GM21423 (cell line): ENCODE data around the gene SERTAD1.
"Not testable (repeated sequence)": the region's sequence is repeated elsewhere in the genome, so short reads cannot be mapped to it uniquely, and the experiment has no call there.

ENCODE experiments used
- ATAC-seq: cut with Tn5 transposase; IDR thresholded peaks from one replicate; pipeline ENCODE4 v1.9.1; 2021; ENCODE audit warnings: mild to moderate bottlenecking, moderate library complexity; ENCODE audit not compliant: unreplicated experiment

The SERTAD1 gene

DNA sequence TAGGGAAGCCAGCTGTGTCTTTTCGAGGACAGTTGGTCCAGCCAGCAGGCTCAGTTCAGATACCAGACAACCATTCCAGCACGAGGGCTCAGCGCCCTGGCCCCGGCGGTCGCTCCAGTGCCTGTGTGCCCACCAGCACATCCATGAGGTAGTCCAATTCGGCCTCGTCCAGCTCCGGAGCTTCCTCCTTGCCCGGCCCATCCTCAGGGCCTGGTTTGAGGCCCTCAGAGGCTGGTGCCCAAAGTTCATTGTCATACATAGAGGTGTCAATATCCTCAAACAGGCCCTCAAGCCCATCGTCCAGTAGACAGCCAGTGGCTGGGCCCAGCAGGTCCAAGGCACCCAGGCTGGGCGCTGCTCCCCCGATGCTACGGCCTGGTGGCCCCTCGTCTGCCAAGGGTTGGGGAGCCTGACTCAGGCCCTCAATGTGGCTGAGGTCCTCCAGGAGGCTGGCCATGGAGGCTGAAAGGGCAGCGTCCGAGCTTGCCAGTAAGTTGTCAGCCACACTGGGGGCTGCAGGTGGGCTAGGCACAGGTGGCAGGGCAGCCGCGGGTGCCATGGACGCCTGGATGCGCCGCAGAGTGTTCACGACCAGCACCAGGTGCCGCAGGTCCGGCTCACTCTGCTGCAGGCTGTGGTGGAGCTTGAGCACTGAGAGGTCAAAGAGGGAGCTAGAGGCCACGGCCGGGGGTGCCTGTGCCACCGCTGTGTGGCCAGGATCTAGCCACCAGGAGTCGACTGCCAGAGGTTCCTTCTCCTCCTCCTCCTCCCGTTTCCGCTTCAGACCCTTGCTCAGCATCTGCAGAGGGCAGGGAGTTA lies 2.8 kb downstream of the SERTAD1 start:
- ATAC-seq: no peak

DNA sequence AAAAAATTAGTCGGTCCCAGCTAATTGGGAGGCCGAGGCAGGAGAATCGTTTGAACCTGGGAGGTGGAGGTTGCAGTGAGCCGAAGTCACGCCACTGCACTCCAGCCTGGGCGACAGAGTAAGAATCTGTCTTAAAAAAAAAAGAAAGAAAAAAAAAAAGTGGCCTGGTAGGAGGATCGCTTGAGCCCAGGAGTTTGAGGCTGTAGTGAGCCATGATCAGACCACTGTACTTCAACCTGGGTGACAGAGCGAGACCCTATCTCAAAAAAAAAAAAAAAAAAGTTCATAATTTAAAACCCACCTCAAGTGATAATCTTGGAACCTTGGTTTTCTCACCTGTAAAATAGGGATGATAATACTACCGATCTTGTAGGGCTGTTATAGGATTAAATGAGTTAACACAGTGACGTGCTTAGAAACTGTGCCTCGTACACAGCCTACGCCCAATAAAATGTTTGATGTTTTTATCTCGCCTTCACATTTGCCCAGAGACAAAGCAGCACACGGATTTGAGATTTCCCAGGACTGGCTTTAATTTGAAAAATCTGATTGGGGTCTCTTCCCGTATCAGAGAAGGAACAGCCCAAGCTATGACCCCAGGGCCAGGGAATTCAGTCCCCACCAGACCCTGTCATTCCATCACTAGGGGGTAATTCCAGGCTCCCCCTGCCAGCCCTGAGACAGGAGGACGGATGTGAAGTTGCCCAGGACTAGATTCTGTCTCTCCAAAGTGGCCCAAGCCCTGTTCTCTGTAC lies 3.6 kb downstream of the SERTAD1 start:
- ATAC-seq: no peak

DNA sequence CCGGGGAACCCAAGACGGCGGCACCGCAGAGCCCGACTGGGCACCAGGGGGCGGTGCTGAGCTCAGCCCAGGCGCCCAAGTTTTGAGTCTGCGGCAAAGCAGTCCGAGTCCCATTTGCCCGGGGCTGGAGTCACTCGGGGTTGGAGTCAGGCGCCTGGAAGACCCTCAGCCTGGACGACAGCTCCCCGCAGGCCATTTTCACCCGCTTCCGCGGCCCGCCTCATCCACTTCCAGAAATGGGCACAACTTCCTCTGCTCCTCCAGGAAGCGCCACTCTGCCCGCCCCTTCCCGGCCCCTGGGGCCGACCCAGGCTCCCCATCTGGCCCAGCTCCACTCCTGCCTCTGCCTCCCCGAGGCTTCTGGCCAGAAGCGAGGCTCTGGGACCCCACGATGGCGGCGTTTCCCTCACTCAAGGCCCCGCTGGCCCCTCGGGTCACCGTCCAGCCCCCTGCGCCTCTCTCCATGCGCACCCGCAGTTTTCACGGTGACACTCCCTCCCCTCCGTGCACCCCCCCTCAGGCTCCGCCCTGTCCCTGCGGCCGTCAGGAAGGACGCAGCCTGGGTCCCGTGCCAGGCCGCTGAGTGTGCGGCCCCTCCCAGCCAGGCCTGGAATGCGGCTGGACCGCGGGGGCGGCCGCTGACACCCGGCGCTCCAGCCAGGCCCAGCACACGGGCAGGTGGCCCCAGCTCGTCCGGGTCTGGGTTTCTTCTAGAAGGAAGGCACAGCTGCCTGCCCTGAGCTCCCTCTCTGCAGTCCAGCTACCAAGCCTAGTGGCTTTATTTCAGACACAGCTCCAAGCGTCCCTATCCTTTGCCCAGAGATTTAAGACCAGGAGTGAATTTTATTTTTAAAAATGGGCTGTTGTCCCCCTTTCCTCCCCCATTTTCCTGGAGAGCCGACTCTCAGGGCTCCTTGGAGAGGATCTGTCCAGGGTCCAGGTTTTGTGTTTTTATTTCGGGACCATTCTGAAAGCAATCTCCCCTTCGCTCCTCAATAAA lies 4.7 kb downstream of the SERTAD1 start:
- peak; percentile 36 for ATAC-seq

DNA sequence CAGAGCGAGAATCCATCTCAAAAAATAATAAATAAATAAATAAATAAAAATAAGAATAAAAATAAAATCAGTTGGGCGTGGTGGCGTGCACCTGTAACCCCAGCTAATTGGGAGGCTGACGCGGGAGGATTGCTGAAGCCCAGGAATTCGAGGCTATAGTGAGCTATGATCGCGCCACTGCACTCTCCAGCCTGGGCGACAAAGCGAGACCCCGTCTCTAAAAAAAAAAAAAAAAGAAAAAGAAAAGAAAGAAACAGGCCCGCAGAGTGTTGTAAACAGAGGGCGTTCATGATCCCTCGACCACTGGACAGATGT lies 5.4 kb downstream of the SERTAD1 start:
- no peak for ATAC-seq

DNA sequence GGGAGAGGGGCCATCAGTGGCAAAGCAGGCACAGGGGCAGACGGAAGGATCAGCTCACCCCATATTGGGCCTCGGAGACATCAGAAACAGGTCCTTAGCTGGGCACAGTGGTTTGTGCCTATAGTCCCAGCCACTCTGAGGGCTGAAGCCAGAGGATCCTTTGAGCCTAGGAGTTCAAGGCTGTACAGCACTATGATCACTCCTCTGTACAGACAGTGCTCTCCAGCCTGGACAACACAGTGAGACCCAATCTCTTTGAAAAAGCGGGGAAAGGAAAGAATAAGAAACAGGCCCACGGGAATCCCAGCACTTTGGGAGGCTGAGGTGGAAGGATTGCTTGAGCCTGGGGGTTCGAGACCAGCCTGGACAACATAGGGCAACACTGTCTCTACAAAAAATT lies 6.0 kb downstream of the SERTAD1 start:
- ATAC-seq: no peak

GRCh38 chr19:40419066-40419612 lies 6.7 kb downstream of the SERTAD1 start:
- ATAC-seq: no peak

DNA sequence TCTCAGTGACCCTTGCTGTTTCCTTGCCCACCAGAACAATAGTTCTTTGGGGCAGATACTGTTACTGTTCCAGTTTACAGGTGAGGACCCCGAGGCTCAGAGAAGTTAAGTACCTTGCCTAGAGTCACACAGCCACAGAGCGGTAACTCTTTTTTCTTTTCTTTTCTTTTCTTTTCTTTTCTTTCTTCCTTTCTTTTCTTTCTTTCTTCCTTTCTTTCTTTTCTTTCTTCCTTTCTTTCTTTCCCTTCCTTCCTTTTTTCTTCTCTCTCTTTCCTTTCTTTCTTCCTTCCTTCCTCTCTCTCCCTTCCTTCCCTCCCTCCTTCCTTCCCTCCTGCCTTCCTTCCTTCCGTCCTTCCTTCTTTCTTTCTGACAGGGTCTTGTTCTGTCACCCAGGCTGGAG lies 7.8 kb downstream of the SERTAD1 start:
- ATAC-seq: no peak

DNA sequence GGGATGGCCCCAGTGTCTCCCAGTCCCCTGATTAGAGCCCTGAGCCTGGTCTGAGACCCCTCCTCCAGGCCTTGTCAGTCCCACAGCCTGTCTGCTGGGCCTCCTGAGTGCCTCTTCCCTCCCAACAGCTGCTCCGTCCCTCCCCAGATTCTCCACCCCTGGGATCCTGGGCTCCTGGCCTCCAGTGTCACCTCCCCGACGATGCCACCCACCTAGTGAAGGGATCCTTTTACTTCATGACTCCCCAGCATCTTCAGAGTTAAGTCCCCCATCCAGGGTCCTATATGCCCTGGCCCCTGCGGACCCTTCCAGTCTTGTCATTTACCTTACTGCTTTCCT lies 8.2 kb downstream of the SERTAD1 start:
- no peak for ATAC-seq

GRCh38 chr19:40416918-40417642 lies 8.7 kb downstream of the SERTAD1 start:
- ATAC-seq: no peak

GRCh38 chr19:40415768-40416167 lies 10.0 kb downstream of the SERTAD1 start:
- ATAC-seq: no peak

DNA sequence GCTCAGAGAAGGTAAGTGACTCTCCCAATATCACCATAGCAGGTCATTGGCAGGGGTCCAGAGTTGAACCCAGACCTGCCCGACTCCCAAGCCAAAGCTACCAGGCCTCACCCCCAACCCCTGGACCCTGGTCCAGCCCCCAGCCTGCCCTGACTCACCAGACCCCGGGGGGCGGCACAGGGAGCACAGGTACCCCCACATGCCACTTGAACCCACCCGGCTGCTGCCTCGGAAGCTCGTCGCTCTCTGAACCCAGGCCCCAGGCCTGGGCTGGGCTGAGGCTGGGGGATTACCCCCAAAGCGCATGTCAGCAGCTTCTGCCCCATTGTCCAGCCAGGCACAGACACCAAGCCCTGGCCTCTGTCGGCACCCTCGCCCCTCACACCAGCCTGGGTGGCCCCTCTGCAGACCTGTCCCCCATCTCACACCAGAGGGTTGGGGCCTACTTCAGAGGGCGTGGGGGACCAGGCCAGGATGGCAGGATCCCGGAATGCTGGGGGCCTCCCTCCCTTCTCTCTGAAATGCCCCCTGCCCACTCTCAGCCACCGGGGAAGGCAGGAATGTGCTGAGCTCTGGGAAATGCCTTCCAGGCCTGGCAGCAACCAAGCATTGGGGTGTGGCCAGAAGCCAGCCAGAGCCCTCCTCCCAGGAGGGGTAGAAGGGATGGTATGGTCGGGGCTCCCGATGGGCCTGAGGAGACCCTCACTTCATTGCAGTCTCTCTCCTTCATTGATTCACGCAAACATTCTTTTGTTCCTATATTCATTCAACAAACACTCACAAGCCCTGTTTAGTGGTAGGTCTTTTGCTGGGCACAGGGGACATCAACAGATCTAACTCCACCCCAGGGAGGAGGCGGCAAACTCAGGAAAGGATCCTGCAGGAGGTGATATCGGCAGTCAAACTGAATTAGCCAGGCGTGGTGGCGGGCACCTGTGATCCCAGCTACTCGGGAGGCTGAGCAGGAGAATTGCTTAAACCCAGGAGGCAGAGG lies 11.0 kb downstream of the SERTAD1 start:
- no peak for ATAC-seq

- no peak for ATAC-seq
These were observed 12.4 kb downstream of the SERTAD1 start, which contains the start of gene PRX for GRCh38 chr19:40413291-40413845. PRX (minus strand) TSS chr19:40413378; CDS start chr19:40407932, 5,446 bp downstream.

DNA sequence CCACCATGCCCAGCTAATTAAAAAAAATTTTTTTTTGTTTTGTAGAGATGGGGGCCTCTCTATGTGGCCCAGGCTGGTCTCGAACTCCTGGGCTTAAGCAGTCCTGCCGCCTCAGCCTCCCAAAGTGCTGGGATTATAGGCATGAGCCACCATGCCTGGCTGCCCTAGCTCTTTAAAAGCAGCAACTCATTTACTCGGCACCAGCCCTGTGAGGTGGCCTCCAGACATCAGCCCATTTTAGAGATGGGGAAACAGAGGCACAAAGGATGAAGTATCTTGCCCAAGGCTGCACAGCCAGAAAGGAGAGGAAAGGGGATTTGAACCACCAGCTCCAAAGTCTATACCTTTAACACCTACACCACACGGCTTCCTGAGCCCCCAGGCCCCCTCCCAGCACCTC lies 12.9 kb downstream of the SERTAD1 start:
- no peak for ATAC-seq

- no peak for ATAC-seq
These were observed 13.8 kb downstream of the SERTAD1 start for GRCh38 chr19:40411958-40412499.

GRCh38 chr19:40411125-40411842 lies 14.5 kb downstream of the SERTAD1 start:
- ATAC-seq: no peak

- ATAC-seq: no peak
These were observed 15.8 kb downstream of the SERTAD1 start for GRCh38 chr19:40410030-40410389.

- ATAC-seq: not testable (repeated sequence)
These were observed 17.2 kb downstream of the SERTAD1 start for GRCh38 chr19:40408598-40408925.
